ENCODE measurements around the gene CCDC9B. TPM values are rescaled to one million over a fixed set of nuclear protein-coding genes. Genes with fewer than 3 reads are reported as not detected.

Gene CCDC9B
- total and polyA plus RNA-seq, 2 donors (not counting 1 experiment from before 2014, with no cell fraction given), result 2.0 to 38.0 TPM

- no peaks in the 10 kb centered on the region for H3K9me3 ChIP-seq (ENCODE audit: control insufficient read depth, insufficient read depth, low read depth, low read length)
- H3K4me3 ChIP-seq (replicated peaks in 1 of 4; ENCODE audit: control extremely low read depth in 1 of 4, insufficient read depth in 1 of 4, low read depth in 3 of 4, low read length in 4 of 4), result no peak overlapping the region
- H4K20me1 ChIP-seq (ENCODE audit: control insufficient read depth, extremely low read depth, insufficient read depth, low read length), result no peaks in the 10 kb centered on the region
- H3K4me1 ChIP-seq (ENCODE audit: control insufficient read depth, extremely low read depth, insufficient read depth, low read length), result peaks cover 2% of the 10 kb centered on the region
- no peaks in the 10 kb centered on the region for H3K79me2 ChIP-seq (ENCODE audit: control insufficient read depth, insufficient read depth, low read length)
- DNase-seq (ENCODE audit: low read depth in 2 of 2), result peak in 1 of 2 donors; percentile 47
- H3K36me3 ChIP-seq (ENCODE audit: control insufficient read depth, insufficient read depth, low read length), result no peaks in the 10 kb centered on the region
- H3K27me3 ChIP-seq (ENCODE audit: control insufficient read depth, insufficient read depth, low read length), result peaks cover 22% of the 10 kb centered on the region
- TF ChIP-seq, protein P1, sequence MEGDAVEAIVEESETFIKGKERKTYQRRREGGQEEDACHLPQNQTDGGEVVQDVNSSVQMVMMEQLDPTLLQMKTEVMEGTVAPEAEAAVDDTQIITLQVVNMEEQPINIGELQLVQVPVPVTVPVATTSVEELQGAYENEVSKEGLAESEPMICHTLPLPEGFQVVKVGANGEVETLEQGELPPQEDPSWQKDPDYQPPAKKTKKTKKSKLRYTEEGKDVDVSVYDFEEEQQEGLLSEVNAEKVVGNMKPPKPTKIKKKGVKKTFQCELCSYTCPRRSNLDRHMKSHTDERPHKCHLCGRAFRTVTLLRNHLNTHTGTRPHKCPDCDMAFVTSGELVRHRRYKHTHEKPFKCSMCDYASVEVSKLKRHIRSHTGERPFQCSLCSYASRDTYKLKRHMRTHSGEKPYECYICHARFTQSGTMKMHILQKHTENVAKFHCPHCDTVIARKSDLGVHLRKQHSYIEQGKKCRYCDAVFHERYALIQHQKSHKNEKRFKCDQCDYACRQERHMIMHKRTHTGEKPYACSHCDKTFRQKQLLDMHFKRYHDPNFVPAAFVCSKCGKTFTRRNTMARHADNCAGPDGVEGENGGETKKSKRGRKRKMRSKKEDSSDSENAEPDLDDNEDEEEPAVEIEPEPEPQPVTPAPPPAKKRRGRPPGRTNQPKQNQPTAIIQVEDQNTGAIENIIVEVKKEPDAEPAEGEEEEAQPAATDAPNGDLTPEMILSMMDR (conservative IDR thresholded peaks at IDR 0.05 in 1 of 2, IDR thresholded peaks at IDR 0.05 in 1 of 2; ENCODE audit: low read depth in 1 of 2, low read length in 2 of 2), result no peak
- TF ChIP-seq EZH2 (IDR thresholded peaks at IDR 0.05; ENCODE audit: low read length, missing control alignments), result no peak
- H3K9ac ChIP-seq (ENCODE audit: insufficient read depth, low read length), result no peak overlapping the region
- H3K4me2 ChIP-seq (ENCODE audit: extremely low read depth, insufficient read depth, low read length), result no peak overlapping the region
- no peak overlapping the region for H2AFZ ChIP-seq (ENCODE audit: low read length)
- H3K27ac ChIP-seq (ENCODE audit: insufficient read depth, low read length), result no peak overlapping the region
Measured at GRCh38 chr15:40314723-40315276, 25.9 kb downstream of the CCDC9B start.

- Histone ChIP-seq H3K4me3 (replicated peaks in 1 of 4; ENCODE audit: control extremely low read depth in 1 of 4, insufficient read depth in 1 of 4, low read depth in 3 of 4, low read length in 4 of 4) (no peak overlapping the region), H3K36me3 (ENCODE audit: control insufficient read depth, insufficient read depth, low read length) (no peaks in the 10 kb centered on the region), H3K9ac (ENCODE audit: insufficient read depth, low read length) (no peak overlapping the region), H2AFZ (ENCODE audit: low read length) (no peak overlapping the region), H4K20me1 (ENCODE audit: control insufficient read depth, extremely low read depth, insufficient read depth, low read length) (no peaks in the 10 kb centered on the region), H3K4me1 (ENCODE audit: control insufficient read depth, extremely low read depth, insufficient read depth, low read length) (peaks cover 2% of the 10 kb centered on the region), H3K9me3 (ENCODE audit: control insufficient read depth, insufficient read depth, low read depth, low read length) (no peaks in the 10 kb centered on the region), H3K79me2 (ENCODE audit: control insufficient read depth, insufficient read depth, low read length) (no peaks in the 10 kb centered on the region), H3K27me3 (ENCODE audit: control insufficient read depth, insufficient read depth, low read length) (peaks cover 22% of the 10 kb centered on the region), H3K4me2 (ENCODE audit: extremely low read depth, insufficient read depth, low read length) (no peak overlapping the region), H3K27ac (ENCODE audit: insufficient read depth, low read length) (no peak overlapping the region)
- DNase-seq (ENCODE audit: low read depth in 2 of 2), result no peak
- TF ChIP-seq EZH2 (IDR thresholded peaks at IDR 0.05; ENCODE audit: low read length, missing control alignments), result no peak
- TF ChIP-seq, protein P1 (conservative IDR thresholded peaks at IDR 0.05 in 1 of 2, IDR thresholded peaks at IDR 0.05 in 1 of 2; ENCODE audit: low read depth in 1 of 2, low read length in 2 of 2), result no peak
Measured at GRCh38 chr15:40313531-40314398, 27.0 kb downstream of the CCDC9B start.

DNA sequence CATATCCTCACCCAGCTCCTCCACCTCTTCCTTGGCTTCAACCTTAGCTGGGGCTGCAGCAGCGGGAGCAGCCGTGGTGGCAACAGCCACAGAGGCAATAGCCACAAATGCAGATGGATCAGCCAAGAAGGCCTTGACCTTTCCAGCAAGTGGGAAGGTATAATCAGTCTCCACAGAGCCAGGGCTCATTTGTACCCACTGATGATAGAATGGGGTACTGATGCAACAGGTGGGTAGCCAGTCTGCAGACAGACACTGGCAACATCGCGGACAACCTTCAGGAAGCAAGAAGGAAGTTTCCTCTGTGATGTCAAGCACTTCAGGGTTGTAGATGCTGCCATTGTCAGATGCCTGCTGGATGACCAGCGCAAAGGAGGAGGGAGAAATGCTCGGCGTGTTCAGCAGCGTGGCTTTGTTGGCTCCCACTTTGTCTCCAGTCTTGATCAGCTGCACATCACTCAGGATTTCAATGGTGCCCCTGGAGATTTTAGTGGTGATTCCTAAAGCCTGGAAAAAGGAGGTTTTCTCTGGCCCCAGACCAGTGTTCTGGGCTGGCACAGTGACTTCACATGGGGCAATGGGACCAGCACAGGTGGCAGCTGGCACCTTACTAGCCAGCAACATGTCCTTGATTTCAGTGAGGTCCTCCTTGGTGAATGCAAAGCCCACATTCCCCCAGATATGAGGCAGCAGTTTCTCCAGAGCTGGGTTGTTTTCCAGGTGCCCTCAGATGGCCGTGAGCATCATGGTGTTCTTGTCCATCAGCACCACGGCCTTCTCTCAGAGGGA, 28.2 kb downstream of the CCDC9B start:
- no peak for TF ChIP-seq EZH2 (IDR thresholded peaks at IDR 0.05; ENCODE audit: low read length, missing control alignments)
- TF ChIP-seq, protein P1 (conservative IDR thresholded peaks at IDR 0.05 in 1 of 2, IDR thresholded peaks at IDR 0.05 in 1 of 2; ENCODE audit: low read depth in 1 of 2, low read length in 2 of 2), result no peak
- H3K4me1 ChIP-seq (ENCODE audit: control insufficient read depth, extremely low read depth, insufficient read depth, low read length), result peaks cover 2% of the 10 kb centered on the region
- no peak overlapping the region for H3K4me2 ChIP-seq (ENCODE audit: extremely low read depth, insufficient read depth, low read length)

More for the DNA sequence above, 28.2 kb downstream of the CCDC9B start:
- Histone ChIP-seq H3K79me2 (ENCODE audit: control insufficient read depth, insufficient read depth, low read length) (no peaks in the 10 kb centered on the region), H3K9me3 (ENCODE audit: control insufficient read depth, insufficient read depth, low read depth, low read length) (no peaks in the 10 kb centered on the region), H3K27ac (ENCODE audit: insufficient read depth, low read length) (no peak overlapping the region), H4K20me1 (ENCODE audit: control insufficient read depth, extremely low read depth, insufficient read depth, low read length) (no peaks in the 10 kb centered on the region), H3K27me3 (ENCODE audit: control insufficient read depth, insufficient read depth, low read length) (peaks cover 20% of the 10 kb centered on the region), H3K9ac (ENCODE audit: insufficient read depth, low read length) (no peak overlapping the region), H3K36me3 (ENCODE audit: control insufficient read depth, insufficient read depth, low read length) (no peaks in the 10 kb centered on the region), H2AFZ (ENCODE audit: low read length) (no peak overlapping the region), H3K4me3 (replicated peaks in 1 of 4; ENCODE audit: control extremely low read depth in 1 of 4, insufficient read depth in 1 of 4, low read depth in 3 of 4, low read length in 4 of 4) (no peak overlapping the region)
- no peak for DNase-seq (ENCODE audit: low read depth in 2 of 2)
